Neuronal stem cell (in vitro differentiated cells): ENCODE data around the gene AGPAT2.
A peak's percentile ranks its signal among the peaks of the same experiment; 100 is the strongest.

ENCODE experiments used
- DNase-seq: peaks from one replicate; pipeline ENCODE4 v3.0.0-alpha.2; 2013; ENCODE audit warnings: low spot score
- H2AFZ ChIP-seq: one replicate; pipeline ENCODE4 v1.6.1; 2013; ENCODE audit warnings: mild to moderate bottlenecking, low read length, inconsistent platforms
- H2AK5ac ChIP-seq: 2 replicates; pipeline ENCODE4 v1.6.1; 2013; ENCODE audit warnings: low read depth, mild to moderate bottlenecking, inconsistent platforms, low read length, moderate library complexity, mixed read lengths
- H2BK120ac ChIP-seq: 2 replicates; pipeline ENCODE4 v1.6.1; 2013; ENCODE audit warnings: low read depth, mild to moderate bottlenecking, inconsistent platforms, low read length, moderate library complexity, mixed read lengths
- H2BK12ac ChIP-seq: one replicate; pipeline ENCODE4 v1.6.1; 2013; ENCODE audit warnings: low read length, inconsistent platforms
- H2BK15ac ChIP-seq: 2 replicates; pipeline ENCODE4 v1.6.1; 2013; ENCODE audit warnings: mild to moderate bottlenecking, low read length, inconsistent platforms, mixed read lengths
- H2BK5ac ChIP-seq: one replicate; pipeline ENCODE4 v1.6.1; 2013; ENCODE audit warnings: inconsistent platforms, mild to moderate bottlenecking, low read length, moderate library complexity
- H3K14ac ChIP-seq: one replicate; pipeline ENCODE4 v1.6.1; 2013; ENCODE audit warnings: low read length, inconsistent platforms
- H3K18ac ChIP-seq: 2 replicates; pipeline ENCODE4 v1.6.1; 2013; ENCODE audit warnings: low read length, inconsistent platforms
- H3K23ac ChIP-seq: 2 replicates; pipeline ENCODE4 v1.6.1; 2013; ENCODE audit warnings: low read depth, mild to moderate bottlenecking, mixed read lengths, low read length, inconsistent platforms; ENCODE audit not compliant: poor library complexity
- H3K27ac ChIP-seq: replicated peaks from 3 replicates; pipeline ENCODE4 v1.5.1; 2013; ENCODE audit warnings: low read length, inconsistent platforms
- H3K27me3 ChIP-seq, 3 experiments: 2 replicates each; pipeline ENCODE4 v1.6.1; 2013; ENCODE audit warnings: low read length in 3 of 3, mild to moderate bottlenecking in 2 of 3, inconsistent platforms in 1 of 3, low read depth in 1 of 3, mixed read lengths in 1 of 3, moderate library complexity in 1 of 3; ENCODE audit not compliant: control insufficient read depth in 3 of 3, insufficient read depth in 3 of 3
- H3K36me3 ChIP-seq, 2 donors: replicated peaks in 1 of 2; 2 replicates each; pipeline ENCODE4 v1.6.1; 2013; ENCODE audit warnings: low read length in 2 of 2; ENCODE audit not compliant: control insufficient read depth in 2 of 2, insufficient read depth in 2 of 2
- H3K4ac ChIP-seq: 2 replicates; pipeline ENCODE4 v1.6.1; 2013; ENCODE audit warnings: inconsistent platforms, mild to moderate bottlenecking, low read length, moderate library complexity
- H3K4me1 ChIP-seq, 2 donors: 1 replicate in 1 of 2; 2 replicates in 1 of 2; pipeline ENCODE4 v1.6.1; 2013; ENCODE audit warnings: low read length in 2 of 2, low read depth in 1 of 2; ENCODE audit not compliant: control insufficient read depth in 2 of 2, insufficient read depth in 1 of 2
- H3K4me2 ChIP-seq: one replicate; pipeline ENCODE4 v1.6.1; 2013; ENCODE audit warnings: mild to moderate bottlenecking, low read length, inconsistent platforms; ENCODE audit not compliant: insufficient read depth, poor library complexity, severe bottlenecking
- H3K4me3 ChIP-seq, 2 donors: 2 replicates each; pipeline ENCODE4 v1.5.1; 2013; ENCODE audit warnings: low read length in 2 of 2, mild to moderate bottlenecking in 2 of 2, inconsistent platforms in 1 of 2, moderate library complexity in 1 of 2
- H3K79me1 ChIP-seq: one replicate; pipeline ENCODE4 v1.6.1; 2013; ENCODE audit warnings: low read depth, mild to moderate bottlenecking, inconsistent platforms, low read length, moderate library complexity
- H3K9ac ChIP-seq: one replicate; pipeline ENCODE4 v1.6.1; 2013; ENCODE audit warnings: mild to moderate bottlenecking, low read depth, low read length, inconsistent platforms; ENCODE audit not compliant: poor library complexity
- H3K9me3 ChIP-seq, 2 donors: replicated peaks in 1 of 2; 2 replicates each; pipeline versions ENCODE3 to v1.6.1; 2013; ENCODE audit warnings: low read length in 2 of 2, mild to moderate bottlenecking in 2 of 2, inconsistent platforms in 1 of 2, low read depth in 1 of 2, mixed read lengths in 1 of 2, moderate library complexity in 1 of 2; ENCODE audit not compliant: control insufficient read depth in 2 of 2, insufficient read depth in 1 of 2
- H4K8ac ChIP-seq: one replicate; pipeline ENCODE4 v1.6.1; 2013; ENCODE audit warnings: low read depth, mild to moderate bottlenecking, inconsistent platforms, low read length, moderate library complexity
- H4K91ac ChIP-seq: one replicate; pipeline ENCODE4 v1.6.1; 2013; ENCODE audit warnings: low read length, low read depth, mild to moderate bottlenecking, inconsistent platforms; ENCODE audit not compliant: poor library complexity
- WGBS, 2 donors: extraction: QIAGEN DNeasy Blood & Tissue Kit; methylation state at CpG; one replicate each; pipeline ENCODE4 v1.1.7; 2013; ENCODE audit warnings: missing lambda C conversion rate in 2 of 2, mixed read lengths in 1 of 2; ENCODE audit not compliant: insufficient read length in 2 of 2, insufficient replicate concordance in 1 of 2; ENCODE audit errors: extremely low coverage in 2 of 2; 5-methylcytosine and 5-hydroxymethylcytosine counted together

AGPAT2 gene

GRCh38 chr9:136728548-136729123 is 41.4 kb upstream of the AGPAT2 start:
- Histone ChIP-seq H3K4me3 (peak overlapping the region; percentile 93 to 99), H3K27me3 (peaks cover 0 to 14% (median 3%) of the 10 kb centered on the region in 3 experiments), H2BK120ac (no peak overlapping the region), H3K79me1 (peaks cover 14% of the 10 kb centered on the region), H3K36me3 (peaks cover 26 to 34% of the 10 kb centered on the region in 2 donors), H3K9me3 (peaks cover 0 to 3% of the 10 kb centered on the region in 2 donors), H4K91ac (no peak overlapping the region), H2AK5ac (peak overlapping the region; percentile 6), H3K4me2 (peak overlapping the region; percentile 99), H3K4ac (peak overlapping the region; percentile 38), H2AFZ (peak overlapping the region; percentile 98), H3K27ac (no peak overlapping the region), H2BK12ac (peak overlapping the region; percentile 49), H3K23ac (peak overlapping the region; percentile 100), H4K8ac (peak overlapping the region; percentile 26), H2BK5ac (peak overlapping the region; percentile 9), H3K9ac (peak overlapping the region; percentile 97), H2BK15ac (peak overlapping the region; percentile 8), H3K18ac (peak overlapping the region; percentile 98), H3K14ac (peak overlapping the region; percentile 76), H3K4me1 (peaks cover 13 to 24% of the 10 kb centered on the region in 2 donors)
- no CpG with 5 or more reads among the region's 53 CpGs for WGBS, 2 donors
- no peak for DNase-seq

- Histone ChIP-seq H3K4ac (peak overlapping the region; percentile 53), H3K9ac (peak overlapping the region; percentile 98), H3K27ac (no peak overlapping the region), H4K91ac (no peak overlapping the region), H3K4me1 (peaks cover 13 to 24% of the 10 kb centered on the region in 2 donors), H3K36me3 (peaks cover 31 to 39% of the 10 kb centered on the region in 2 donors), H3K9me3 (peaks cover 0 to 3% of the 10 kb centered on the region in 2 donors), H2BK12ac (peak overlapping the region; percentile 49), H2BK5ac (peak overlapping the region; percentile 9), H2AK5ac (peak overlapping the region; percentile 85), H3K14ac (peak overlapping the region; percentile 76), H3K27me3 (peaks cover 0 to 14% (median 0%) of the 10 kb centered on the region in 3 experiments), H2BK15ac (peak overlapping the region; percentile 8), H3K79me1 (peaks cover 15% of the 10 kb centered on the region), H2AFZ (peak overlapping the region; percentile 98), H3K18ac (peak overlapping the region; percentile 98), H3K23ac (peak overlapping the region; percentile 100), H3K4me2 (peak overlapping the region; percentile 99), H4K8ac (peak overlapping the region; percentile 26), H2BK120ac (no peak overlapping the region), H3K4me3 (peak overlapping the region; percentile 93 to 99)
- peak; percentile 78 for DNase-seq
- no CpG with 5 or more reads among the region's 66 CpGs for WGBS, 2 donors
Observed at GRCh38 chr9:136728080-136728547, 40.9 kb upstream of the AGPAT2 start.

GRCh38 chr9:136726631-136727191 is 39.5 kb upstream of the AGPAT2 start:
- no peak overlapping the region for H3K9ac ChIP-seq
- peaks cover 37 to 53% of the 10 kb centered on the region in 2 donors for H3K36me3 ChIP-seq
- H3K14ac ChIP-seq = no peak overlapping the region
- DNase-seq = no peak
- peaks cover 15% of the 10 kb centered on the region for H3K79me1 ChIP-seq
- no peak overlapping the region for H4K91ac ChIP-seq
- H3K9me3 ChIP-seq = peaks cover 0 to 3% of the 10 kb centered on the region in 2 donors
- H2BK5ac ChIP-seq = no peak overlapping the region
- H3K4me2 ChIP-seq = peak overlapping the region; percentile 99
- no peak overlapping the region for H2BK120ac ChIP-seq
- H4K8ac ChIP-seq = no peak overlapping the region
- H2AK5ac ChIP-seq = no peak overlapping the region
- peaks cover 13 to 24% of the 10 kb centered on the region in 2 donors for H3K4me1 ChIP-seq
- no peak overlapping the region for H2BK12ac ChIP-seq
- no peak overlapping the region for H2AFZ ChIP-seq
- H3K27me3 ChIP-seq = peaks cover 0 to 14% (median 0%) of the 10 kb centered on the region in 3 experiments
- H3K27ac ChIP-seq = no peak overlapping the region
- no peak overlapping the region for H3K23ac ChIP-seq
- WGBS, 2 donors = no CpG with 5 or more reads among the region's 18 CpGs
- H3K18ac ChIP-seq = no peak overlapping the region
- H2BK15ac ChIP-seq = no peak overlapping the region
- peak overlapping the region in 1 of 2 donors; percentile 99 for H3K4me3 ChIP-seq
- no peak overlapping the region for H3K4ac ChIP-seq

- H3K9ac ChIP-seq = no peak overlapping the region
- DNase-seq = no peak
- no peak overlapping the region for H3K14ac ChIP-seq
- no peak overlapping the region for H3K4ac ChIP-seq
- H3K36me3 ChIP-seq = peaks cover 42 to 59% of the 10 kb centered on the region in 2 donors
- H3K27ac ChIP-seq = no peak overlapping the region
- no peak overlapping the region for H2AFZ ChIP-seq
- H3K79me1 ChIP-seq = peaks cover 19% of the 10 kb centered on the region
- no peak overlapping the region for H3K23ac ChIP-seq
- peak overlapping the region in 1 of 2 donors; percentile 99 for H3K4me3 ChIP-seq
- H3K4me2 ChIP-seq = no peak overlapping the region
- H3K18ac ChIP-seq = no peak overlapping the region
- H2BK12ac ChIP-seq = no peak overlapping the region
- no peak overlapping the region for H4K8ac ChIP-seq
- peaks cover 0 to 3% of the 10 kb centered on the region in 2 donors for H3K9me3 ChIP-seq
- H2BK15ac ChIP-seq = no peak overlapping the region
- no CpG with 5 or more reads among the region's 16 CpGs for WGBS, 2 donors
- peaks cover 15 to 26% of the 10 kb centered on the region in 2 donors for H3K4me1 ChIP-seq
- no peak overlapping the region for H2AK5ac ChIP-seq
- no peak overlapping the region for H2BK5ac ChIP-seq
- H4K91ac ChIP-seq = no peak overlapping the region
- peaks cover 0 to 14% (median 0%) of the 10 kb centered on the region in 3 experiments for H3K27me3 ChIP-seq
- no peak overlapping the region for H2BK120ac ChIP-seq
Observed at GRCh38 chr9:136726118-136726517, 38.9 kb upstream of the AGPAT2 start.
